SIG-M5 treated with dmso at 0.1 percent for 504 hours (cell line): ENCODE results near the gene IFI27L2.
"Not testable (repeated sequence)": the region's sequence is repeated elsewhere in the genome, so short reads cannot be mapped to it uniquely, and the experiment has no call there.

Experiments
- DNase-seq: peaks from one replicate; lab custom pipeline; 2025; ENCODE audit not compliant: unreplicated experiment; lab: John Stamatoyannopoulos, UW

The IFI27L2 gene

DNA sequence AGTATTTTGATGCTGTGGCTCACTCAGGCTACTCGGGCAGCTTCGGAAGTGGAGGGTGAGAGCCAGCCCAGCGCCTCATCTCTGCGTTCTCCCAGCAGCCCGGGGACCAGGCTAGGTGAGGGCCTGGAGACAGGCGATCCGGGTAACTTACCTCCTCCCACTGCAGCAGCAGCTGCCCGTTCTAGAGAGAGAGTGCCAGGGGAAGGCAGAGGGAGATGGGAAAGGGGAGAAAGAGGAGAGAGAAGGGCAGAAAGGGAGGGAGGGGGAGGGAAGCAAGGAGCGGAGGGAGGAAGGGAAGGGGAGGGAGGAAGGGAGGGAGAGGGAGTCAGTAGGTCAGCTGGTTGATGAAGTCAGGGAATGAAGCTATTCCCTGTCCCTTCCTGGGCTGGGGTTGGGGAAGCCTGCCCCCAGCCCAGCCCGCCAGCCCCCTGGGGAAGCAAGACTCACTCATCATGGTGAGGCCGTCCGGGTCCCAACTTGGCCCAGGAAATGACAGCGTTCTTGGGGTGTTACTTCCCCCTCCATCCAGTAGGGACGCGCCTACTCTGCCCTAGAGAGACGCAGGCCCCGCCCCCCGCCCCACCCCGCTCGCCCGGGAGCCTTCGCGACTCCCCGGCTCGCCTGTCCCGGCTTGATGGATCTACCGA lies at the start of gene IFI27L2:
Gene IFI27L2 (minus strand): TSS at position 494 of the 647 bp plus-strand sequence. CDS start 40 bp downstream, at position 454.
- peak; percentile 79 for DNase-seq

- DNase-seq: no peak
Observed at GRCh38 chr14:94177806-94178205, 48.4 kb upstream of the IFI27L2 start.

DNA sequence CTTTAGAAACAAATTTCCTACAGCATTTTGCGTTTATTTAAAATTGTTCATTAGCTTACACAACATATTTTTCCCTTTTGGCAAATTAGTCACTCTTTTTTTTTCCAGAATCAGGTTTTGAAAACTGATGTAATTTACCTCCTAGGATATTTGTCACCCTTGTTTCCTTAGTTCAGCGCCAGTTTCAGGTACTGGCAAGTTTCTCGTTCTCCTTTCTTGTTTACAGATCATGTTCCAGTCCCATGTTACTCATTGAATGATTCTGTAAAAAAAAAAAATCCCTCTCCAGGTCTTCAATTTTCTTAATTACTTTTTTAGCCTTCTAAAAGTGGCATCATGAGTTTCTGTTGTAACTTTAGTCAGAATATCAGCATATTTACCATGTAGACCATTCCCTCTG lies 47.4 kb upstream of the IFI27L2 start:
- DNase-seq: no peak

DNA sequence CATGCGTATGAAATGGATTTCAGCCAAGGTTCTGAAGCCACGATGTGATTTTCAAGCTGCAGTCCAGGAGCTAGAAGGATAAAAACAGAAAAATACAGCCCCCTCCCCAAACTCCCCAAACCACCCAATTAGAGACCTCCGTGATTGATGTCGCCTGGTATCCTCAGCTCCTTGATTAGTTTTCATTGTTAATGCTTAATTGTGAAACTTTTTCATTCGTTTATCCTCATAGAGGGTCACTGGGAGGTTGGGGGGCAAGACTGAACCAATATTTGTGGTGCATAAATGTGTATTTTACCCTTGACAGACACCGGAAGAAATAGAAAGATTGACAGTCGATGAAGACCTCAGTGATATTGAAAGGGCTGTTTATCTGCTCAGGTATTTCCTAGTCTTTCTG lies 46.3 kb upstream of the IFI27L2 start:
- DNase-seq: no peak

DNA sequence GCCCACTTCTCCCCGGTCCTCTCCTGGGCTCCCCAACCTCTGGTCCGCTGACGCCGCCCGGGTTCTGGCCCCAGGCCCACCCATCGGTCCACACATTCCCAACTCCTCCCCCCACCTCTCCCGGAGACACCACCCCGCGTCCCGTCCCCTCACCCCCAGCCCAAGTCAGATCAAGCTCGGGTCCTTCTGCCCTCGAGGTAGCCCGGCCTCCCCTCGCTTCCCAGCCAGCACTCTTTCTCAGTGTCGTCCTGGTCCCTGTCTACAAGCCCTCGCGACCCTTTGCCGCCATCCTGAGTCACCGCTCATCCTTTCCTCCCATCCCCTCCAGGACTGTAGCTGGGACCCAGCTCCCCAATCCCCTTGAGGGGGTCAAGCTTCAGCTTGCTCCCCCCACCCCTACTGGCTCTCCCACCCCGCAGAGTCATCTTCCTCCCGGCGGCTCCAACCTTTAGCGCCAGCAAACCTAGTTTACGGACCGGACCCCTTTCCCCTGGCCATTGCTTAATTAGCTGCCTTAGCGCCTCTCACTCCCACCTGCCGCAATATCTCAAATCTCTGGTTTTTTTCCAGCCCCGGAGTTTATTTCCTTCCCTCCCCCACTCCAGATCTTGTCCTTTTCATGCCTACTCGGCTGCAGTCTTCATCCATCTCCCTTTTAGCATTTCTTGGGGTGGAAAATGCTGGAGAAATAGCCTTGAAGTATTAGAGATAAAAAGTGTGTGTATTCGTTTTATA lies 45.8 kb upstream of the IFI27L2 start:
- DNase-seq: no peak

DNA sequence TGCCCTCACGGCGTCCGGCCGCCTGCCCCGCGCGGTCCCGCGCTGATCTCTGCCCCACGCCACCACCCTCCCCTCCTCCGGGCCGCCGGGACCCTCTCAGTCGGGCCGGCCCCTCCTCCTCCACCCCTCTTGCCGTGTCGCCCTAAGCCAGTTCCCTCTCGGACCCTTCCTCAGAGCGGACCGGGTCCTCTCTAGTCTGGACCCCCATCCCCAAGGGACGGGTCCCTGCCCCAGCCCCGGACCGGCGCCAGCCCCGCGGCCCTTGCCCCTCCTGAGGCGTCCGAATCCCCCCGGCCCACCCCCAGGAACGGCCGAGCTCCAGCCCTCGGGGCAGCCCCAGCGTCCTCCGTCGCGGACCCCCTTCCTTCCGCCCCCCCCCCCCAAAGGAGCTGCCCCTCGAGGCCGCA lies 45.2 kb upstream of the IFI27L2 start:
- DNase-seq: no peak

- DNase-seq: peak; percentile 70
Observed at GRCh38 chr14:94173885-94174603, 44.6 kb upstream of the IFI27L2 start, which contains the start of gene PPP4R4. Gene PPP4R4, plus strand, starts transcription at chr14:94174322. Its CDS starts 144 bp downstream, at chr14:94174466.

- DNase-seq: no peak
Observed at GRCh38 chr14:94173471-94173884, 44.1 kb upstream of the IFI27L2 start.

DNA sequence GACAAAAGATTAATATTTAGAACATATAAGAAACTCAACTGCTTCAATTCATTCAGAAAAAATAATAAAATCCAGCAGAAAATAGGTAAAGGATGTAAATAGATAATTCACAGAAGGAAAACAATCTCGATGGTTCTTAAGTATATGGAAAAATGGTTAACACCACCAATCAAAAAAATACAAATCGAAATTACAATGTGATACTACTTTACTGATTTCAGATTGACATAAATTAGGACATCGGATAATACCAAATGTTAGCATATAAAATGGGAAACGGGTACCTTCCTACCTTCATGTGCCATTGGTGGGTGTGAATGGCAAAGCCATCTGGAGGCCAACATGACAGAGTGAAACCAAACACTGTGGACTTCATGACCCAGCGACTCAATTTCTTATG lies 43.1 kb upstream of the IFI27L2 start:
- no peak for DNase-seq

GRCh38 chr14:94171208-94171607 lies 41.8 kb upstream of the IFI27L2 start:
- no peak for DNase-seq

DNA sequence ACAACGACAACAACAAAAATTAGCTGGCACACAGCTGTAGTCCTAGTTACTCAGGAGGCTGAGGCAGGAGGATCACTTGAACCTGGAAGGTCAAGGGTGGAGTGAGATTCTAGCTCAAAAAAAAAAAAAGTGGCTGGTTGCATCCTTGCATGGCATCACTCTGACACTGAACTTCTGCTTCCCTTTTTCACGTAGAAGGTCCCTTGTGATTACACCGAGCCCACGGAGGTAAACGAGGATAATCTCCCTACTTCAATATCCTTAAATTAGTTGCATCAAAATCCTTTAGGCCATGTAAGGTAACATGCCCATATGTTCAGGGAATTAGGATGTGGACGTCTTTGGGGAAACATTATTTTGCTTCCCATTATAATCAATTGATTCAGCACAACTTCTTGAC lies 40.7 kb upstream of the IFI27L2 start:
- no peak for DNase-seq

GRCh38 chr14:94165744-94166143 lies 36.3 kb upstream of the IFI27L2 start:
- no peak for DNase-seq

- no peak for DNase-seq
Observed at GRCh38 chr14:94164685-94165431, 35.5 kb upstream of the IFI27L2 start.

- DNase-seq: peak; percentile 11
Observed at GRCh38 chr14:94163796-94164195, 34.4 kb upstream of the IFI27L2 start.

DNA sequence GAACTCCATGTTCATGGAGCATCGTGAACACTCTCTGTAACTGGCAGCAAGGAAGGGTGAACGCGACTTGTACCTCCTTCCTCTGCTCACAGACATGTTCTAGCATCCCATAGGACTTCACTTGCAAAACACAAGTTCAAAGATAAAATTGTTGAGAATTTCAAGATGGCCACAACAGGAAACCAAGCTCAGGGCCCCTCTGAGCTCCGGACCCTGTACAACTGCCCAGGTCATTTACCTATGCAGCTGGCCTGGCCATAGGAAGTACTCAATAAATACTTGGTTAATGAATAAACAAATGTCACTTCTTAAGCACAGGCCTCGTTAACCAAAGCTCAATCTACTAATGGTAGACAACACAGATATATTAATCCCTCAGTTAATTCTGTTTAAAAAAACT lies 33.1 kb upstream of the IFI27L2 start:
- DNase-seq: no peak

DNA sequence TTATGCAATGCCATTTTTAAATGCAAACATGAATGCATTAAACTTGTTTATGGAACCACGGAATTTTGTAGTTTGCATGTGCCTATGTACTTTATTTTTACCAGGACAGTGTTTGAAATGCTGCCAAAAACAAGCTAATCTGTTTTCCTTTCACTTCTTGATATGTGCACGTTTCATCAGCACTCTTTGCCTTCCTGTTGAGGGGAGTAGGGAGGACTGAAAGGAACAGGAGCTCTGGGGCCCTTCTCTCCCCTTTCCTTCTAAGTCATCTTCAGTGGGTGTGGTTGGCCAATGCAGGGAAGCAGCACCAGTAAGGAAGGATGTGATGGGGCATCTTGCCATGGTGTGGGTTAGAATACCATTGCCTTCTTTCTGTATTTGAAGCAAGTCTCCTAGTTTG lies 32.6 kb upstream of the IFI27L2 start:
- peak; percentile 28 for DNase-seq

DNA sequence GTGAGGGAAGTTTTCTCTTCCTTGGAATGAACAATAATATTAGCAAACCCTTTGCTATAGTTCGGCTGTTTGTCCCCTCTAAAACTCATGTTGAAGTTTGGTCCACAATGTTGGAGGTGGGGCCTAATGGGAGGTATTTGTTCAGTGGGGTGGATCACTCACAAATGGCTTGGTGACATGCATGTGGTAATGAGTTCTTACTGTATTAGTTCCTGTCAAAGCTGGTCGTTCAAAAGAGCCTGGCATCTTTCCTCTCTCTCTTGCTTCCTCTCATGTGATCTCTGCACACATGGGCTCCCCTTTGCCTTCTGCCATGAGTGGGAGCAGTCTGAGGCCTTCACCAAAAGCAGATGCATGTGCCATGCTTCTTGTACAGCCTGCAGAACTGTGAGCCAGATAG lies 31.7 kb upstream of the IFI27L2 start:
- DNase-seq: no peak

GRCh38 chr14:94158239-94158883 lies 29.0 kb upstream of the IFI27L2 start:
- DNase-seq: no peak

DNA sequence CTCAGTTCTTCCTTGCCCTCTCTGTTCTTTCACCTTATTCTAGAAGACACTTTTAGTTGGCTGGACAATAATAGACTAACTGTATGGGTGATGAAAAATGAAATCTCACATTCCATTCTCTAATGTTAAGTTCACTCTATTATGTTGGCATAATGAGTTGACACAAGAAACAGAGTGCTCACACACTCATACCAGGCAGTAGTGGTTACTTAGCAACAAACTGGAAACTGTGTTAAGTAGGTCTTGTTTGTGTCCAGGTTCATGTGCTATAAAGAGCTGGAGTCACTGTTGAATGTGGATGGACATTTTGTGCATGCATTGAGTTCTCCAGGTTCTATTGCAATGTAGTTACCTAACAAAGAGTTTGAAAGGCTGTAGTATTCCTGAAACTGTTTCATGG lies 27.8 kb upstream of the IFI27L2 start:
- DNase-seq: no peak

- not testable (repeated sequence) for DNase-seq
Observed at GRCh38 chr14:94156143-94156542, 26.7 kb upstream of the IFI27L2 start.
